Activated T-cell treated with anti-CD3 and anti-CD28 coated beads for 24 hours (primary cell): ENCODE data around the gene MBD4.

Source experiments
- DNase-seq: peaks from one replicate; pipeline ENCODE4 v3.0.0-alpha.2; 2020; ENCODE audit warnings: low read depth

MBD4 gene

DNA sequence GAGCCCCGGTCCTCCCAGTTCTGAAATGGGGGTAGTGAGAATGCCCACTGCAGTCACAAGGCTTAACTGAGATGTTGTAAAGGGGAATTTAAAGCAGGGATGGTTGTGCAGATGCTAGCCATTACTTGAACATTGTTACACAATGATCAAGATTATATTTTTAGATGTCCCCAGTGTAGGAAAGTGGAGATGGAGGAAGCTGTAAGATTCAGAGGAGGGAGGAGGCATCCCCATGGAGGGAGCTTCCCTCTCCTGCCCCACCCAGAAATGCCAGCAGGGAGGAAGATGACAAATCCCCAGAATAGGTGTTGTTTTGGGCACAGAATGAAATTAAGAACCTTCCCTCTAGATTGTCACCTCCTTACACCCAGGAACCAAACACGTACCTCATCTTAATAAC is 57.4 kb downstream of the MBD4 start:
- no peak for DNase-seq
